Stimulated activated CD4-positive, alpha-beta T cell treated with anti-CD3 and anti-CD28 coated beads, TNF-alpha, amount 100 ng/mL, for 1 hour (primary cell): ENCODE data around the gene EML6.

ENCODE experiments used
- DNase-seq, 3 donors: peaks; one replicate each; pipeline ENCODE4 v3.0.0-alpha.2; 2020; ENCODE audit warnings: low read depth in 3 of 3, low spot score in 1 of 3

EML6 gene

GRCh38 chr2:55019526-55020258 is 296.2 kb downstream of the EML6 start:
- DNase-seq = no peak
